CD4-positive, alpha-beta T cell treated with Interleukin-10 for 1 hour (primary cell): ENCODE results near the gene AMY2A.
"Not testable (repeated sequence)": the region's sequence is repeated elsewhere in the genome, so short reads cannot be mapped to it uniquely, and the experiment has no call there.

Source experiments
- DNase-seq: peaks from one replicate; pipeline ENCODE4 v3.0.0-alpha.2; 2020

The AMY2A gene

GRCh38 chr1:103616994-103617477, at the start of gene AMY2A:
Gene AMY2A (plus strand): TSS chr1:103617427. CDS start chr1:103617441, 14 bp downstream.
- not testable (repeated sequence) for DNase-seq

- no peak for DNase-seq
Measured at GRCh38 chr1:103569493-103569892, 47.7 kb upstream of the AMY2A start.

- DNase-seq: not testable (repeated sequence)
Measured at GRCh38 chr1:103571289-103571688, 45.9 kb upstream of the AMY2A start, which contains the start of gene AMY2B. Gene AMY2B (plus strand): TSS chr1:103571589. CDS start chr1:103571603, 14 bp downstream.

- no peak for DNase-seq
Measured at GRCh38 chr1:103576065-103576464, 41.2 kb upstream of the AMY2A start.

DNA sequence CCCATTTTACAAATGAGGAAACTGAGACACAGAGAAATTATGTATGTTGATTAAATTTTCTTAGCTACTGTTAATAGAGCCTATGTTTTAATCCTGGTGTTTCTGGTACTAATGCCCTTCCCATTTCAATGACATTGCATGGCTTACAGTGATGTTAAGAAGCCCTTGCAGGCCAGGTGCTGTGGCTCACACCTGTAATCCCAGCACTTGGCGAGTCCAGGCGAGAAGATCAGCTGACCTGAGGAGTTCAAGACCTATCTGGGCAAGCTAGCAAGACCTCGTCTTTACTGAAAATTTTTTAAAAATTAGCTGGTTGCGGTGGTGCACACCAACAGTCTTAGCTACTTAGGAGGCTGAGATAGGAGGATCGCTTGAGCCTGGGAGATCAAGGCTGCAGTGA, 40.4 kb upstream of the AMY2A start:
- not testable (repeated sequence) for DNase-seq

- DNase-seq: no peak
Measured at GRCh38 chr1:103582464-103582863, 34.8 kb upstream of the AMY2A start.

GRCh38 chr1:103583887-103584286, 33.3 kb upstream of the AMY2A start:
- no peak for DNase-seq

- no peak for DNase-seq
Measured at GRCh38 chr1:103584537-103584936, 32.7 kb upstream of the AMY2A start.

- not testable (repeated sequence) for DNase-seq
Measured at GRCh38 chr1:103602740-103603139, 14.5 kb upstream of the AMY2A start.

DNA sequence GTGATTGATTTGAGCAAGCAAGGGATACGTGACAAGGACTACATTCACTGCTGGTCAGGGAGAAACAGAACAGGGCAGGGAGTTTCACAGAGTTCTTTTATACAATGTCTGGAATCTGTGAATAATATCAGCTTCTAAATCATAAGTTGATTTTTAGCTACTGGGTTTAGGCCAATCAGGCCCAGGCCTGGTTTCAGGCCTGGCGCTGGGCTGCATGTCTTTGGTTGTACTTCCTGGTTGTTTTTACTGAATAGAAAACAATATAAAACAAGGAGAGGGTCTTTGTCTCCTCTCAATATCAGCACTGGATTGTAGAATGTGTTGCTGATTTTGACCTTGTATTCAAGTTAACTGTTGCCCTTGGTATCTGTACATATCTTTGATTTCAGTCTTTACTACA, 865 bp upstream of the AMY2A start:
- no peak for DNase-seq

- not testable (repeated sequence) for DNase-seq
Measured at GRCh38 chr1:103627436-103627835, 10.2 kb downstream of the AMY2A start.

- DNase-seq: not testable (repeated sequence)
Measured at GRCh38 chr1:103641194-103641593, 24.0 kb downstream of the AMY2A start.

GRCh38 chr1:103643908-103644307, 26.7 kb downstream of the AMY2A start:
- not testable (repeated sequence) for DNase-seq

DNA sequence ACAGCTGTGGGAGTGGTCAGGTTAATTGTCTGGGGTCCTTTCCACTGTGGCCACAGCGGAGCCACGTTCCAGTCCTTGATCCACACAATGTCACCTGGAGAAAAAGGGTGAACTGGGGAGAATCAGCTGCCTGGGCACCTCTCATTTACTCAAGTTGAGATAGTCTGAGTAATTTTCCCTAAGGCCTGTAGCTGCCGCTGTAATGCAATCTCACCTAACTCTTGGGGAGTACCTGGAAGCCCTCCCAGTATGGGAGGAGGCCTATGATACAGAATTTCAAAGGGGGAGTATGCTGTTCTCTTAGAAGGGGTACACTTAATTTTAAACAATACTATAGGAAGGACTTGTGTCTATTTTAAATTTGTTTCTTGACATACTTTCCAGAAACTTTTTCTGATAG, 33.1 kb downstream of the AMY2A start:
- not testable (repeated sequence) for DNase-seq

DNA sequence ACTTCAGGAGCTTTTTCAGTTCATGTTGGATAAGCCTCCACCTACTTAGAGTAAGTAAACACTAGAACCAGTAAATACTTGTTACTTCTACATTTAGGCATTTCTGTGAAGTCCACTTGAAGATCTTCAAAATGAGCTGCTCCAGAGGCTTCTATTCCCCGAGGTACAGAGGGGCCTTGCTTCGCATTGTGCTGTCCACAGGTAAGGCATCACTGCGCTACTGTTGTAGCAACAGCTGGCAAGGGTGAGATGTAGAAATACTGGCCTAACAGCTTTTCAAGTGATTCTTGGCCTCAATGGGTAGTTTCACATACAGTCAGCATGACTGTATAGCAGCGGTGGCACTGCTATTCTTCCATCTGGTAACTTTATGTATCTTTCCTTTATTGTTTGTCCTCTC, 33.7 kb downstream of the AMY2A start:
- not testable (repeated sequence) for DNase-seq

- not testable (repeated sequence) for DNase-seq
Measured at GRCh38 chr1:103654133-103654532, 36.9 kb downstream of the AMY2A start.

GRCh38 chr1:103655460-103655859, 38.2 kb downstream of the AMY2A start, which contains the start of gene AMY1A:
Gene AMY1A (plus strand): TSS chr1:103655760. CDS start chr1:103656331, 571 bp downstream.
- DNase-seq: not testable (repeated sequence)
